H1 (cell line): Measurements from ENCODE around the gene HOXD11. TPM values are rescaled to one million over a fixed set of nuclear protein-coding genes. Genes with fewer than 3 reads are reported as not detected.

Source experiments
- CTCF ChIA-PET: fragments of 300-600 bp; sonication (Branson Sonifier 250); formaldehyde crosslinking; loops from one replicate; lab custom pipeline; 2021; ENCODE audit not compliant: partially characterized antibody; lab: Charles Lee
- POLR2A ChIA-PET: fragments of 300-600 bp; sonication (Branson Sonifier 250); formaldehyde crosslinking; loops from one replicate; lab custom pipeline; 2021; ENCODE audit warnings: inconsistent platforms; ENCODE audit not compliant: partially characterized antibody; lab: Charles Lee
- DNase-seq, 2 experiments: peaks; one replicate each; pipeline versions ENCODE4 v3.0.0 to v3.0.0-alpha.2; 2010 to 2022; ENCODE audit warnings: low spot score in 2 of 2, low read depth in 1 of 2, mixed read lengths in 1 of 2
- FAIRE-seq: peaks from 2 replicates; lab custom pipeline; 2011; peaks lifted over from hg19 to GRCh38; lab: Jason Lieb, UNC
- H2AFZ ChIP-seq: 2 replicates; pipeline ENCODE4 v1.8.1; 2012; ENCODE audit warnings: low read length, inconsistent platforms
- H2AK5ac ChIP-seq: 2 replicates; pipeline ENCODE4 v1.6.1; 2013; ENCODE audit warnings: low read depth, low read length
- H2BK120ac ChIP-seq: replicated peaks from 2 replicates; pipeline ENCODE3; 2013; ENCODE audit warnings: low read depth, low read length, inconsistent platforms
- H2BK12ac ChIP-seq: 2 replicates; pipeline ENCODE4 v1.6.1; 2013; ENCODE audit warnings: low read depth, low read length
- H2BK15ac ChIP-seq: 2 replicates; pipeline ENCODE4 v1.6.1; 2013; ENCODE audit warnings: low read length
- H2BK20ac ChIP-seq: 2 replicates; pipeline ENCODE4 v1.6.1; 2013; ENCODE audit warnings: low read length
- H2BK5ac ChIP-seq: 2 replicates; pipeline ENCODE4 v1.6.1; 2013; ENCODE audit warnings: low read depth, low read length
- H3K14ac ChIP-seq: 2 replicates; pipeline ENCODE4 v1.6.1; 2013; ENCODE audit warnings: inconsistent platforms; ENCODE audit not compliant: insufficient read length
- H3K18ac ChIP-seq: 2 replicates; pipeline ENCODE4 v1.6.1; 2013; ENCODE audit warnings: low read length; ENCODE audit errors: extremely low read depth
- H3K23ac ChIP-seq: 2 replicates; pipeline ENCODE4 v1.6.1; 2013; ENCODE audit warnings: inconsistent platforms; ENCODE audit not compliant: insufficient read length
- H3K23me2 ChIP-seq: 2 replicates; pipeline ENCODE4 v1.6.1; 2013; ENCODE audit warnings: low read depth, low read length
- H3K27ac ChIP-seq: 2 replicates; pipeline ENCODE4 v1.6.1; 2011; ENCODE audit warnings: low read depth, low read length, inconsistent platforms
- H3K27me3 ChIP-seq, 4 experiments: replicated peaks in 1 of 4; 1 replicate in 1 of 4; 2 replicates in 3 of 4; pipeline versions ENCODE4 v1.6.1 to v1.8.1; 2011 to 2013; ENCODE audit warnings: low read length in 3 of 4, mild to moderate bottlenecking in 3 of 4, inconsistent platforms in 2 of 4, mixed read lengths in 2 of 4, moderate library complexity in 1 of 4; ENCODE audit not compliant: control insufficient read depth in 3 of 4, insufficient read depth in 3 of 4; ENCODE audit errors: extremely low read depth in 1 of 4
- H3K36me3 ChIP-seq, 4 experiments: 2 replicates each; pipeline versions ENCODE4 v1.6.1 to v1.8.1; 2011 to 2013; ENCODE audit warnings: mild to moderate bottlenecking in 4 of 4, low read length in 3 of 4, moderate library complexity in 2 of 4, control low read depth in 1 of 4, inconsistent platforms in 1 of 4; ENCODE audit not compliant: insufficient read depth in 4 of 4, control insufficient read depth in 2 of 4
- H3K4ac ChIP-seq: replicated peaks from 2 replicates; pipeline ENCODE3; 2013; ENCODE audit warnings: low read length, low read depth, mixed read lengths, inconsistent platforms; ENCODE audit not compliant: insufficient read length
- H3K4me1 ChIP-seq, 4 experiments: replicated peaks in 1 of 4; 1 replicate in 1 of 4; 2 replicates in 3 of 4; pipeline versions ENCODE4 v1.6.1 to v1.8.1; 2011 to 2013; ENCODE audit warnings: low read length in 3 of 4, inconsistent platforms in 2 of 4, mixed read lengths in 1 of 4; ENCODE audit not compliant: insufficient read depth in 4 of 4, control insufficient read depth in 3 of 4
- H3K4me2 ChIP-seq, 2 experiments: 2 replicates each; pipeline versions ENCODE4 v1.6.1 to v1.8.1; 2011 to 2013; ENCODE audit warnings: low read depth in 2 of 2, low read length in 2 of 2, control low read depth in 1 of 2, inconsistent platforms in 1 of 2, mild to moderate bottlenecking in 1 of 2; ENCODE audit not compliant: insufficient read depth in 1 of 2
- H3K4me3 ChIP-seq, 4 experiments: fragments of 200-600, 300-600 bp in 1 of 4; sonication (generic), shearing (Covaris generic), sonication (Bioruptor Twin) in 1 of 4; 2 replicates each; pipeline versions ENCODE4 v1.5.1 to v1.8.1; 2011 to 2016; ENCODE audit warnings: low read length in 4 of 4, low read depth in 3 of 4, control low read depth in 2 of 4, inconsistent platforms in 2 of 4, mild to moderate bottlenecking in 2 of 4, mixed read lengths in 1 of 4, moderate library complexity in 1 of 4; ENCODE audit not compliant: insufficient read depth in 2 of 4; ENCODE audit errors: extremely low read depth in 1 of 4
- H3K56ac ChIP-seq: replicated peaks from 2 replicates; pipeline ENCODE3; 2013; ENCODE audit warnings: low read depth, mild to moderate bottlenecking, mixed read lengths, low read length, inconsistent platforms; ENCODE audit not compliant: insufficient read length
- H3K79me1 ChIP-seq: 2 replicates; pipeline ENCODE4 v1.6.1; 2013; ENCODE audit warnings: low read depth, low read length, control low read depth
- H3K79me2 ChIP-seq, 2 experiments: 2 replicates each; pipeline versions ENCODE4 v1.6.1 to v1.8.1; 2012 to 2013; ENCODE audit warnings: low read length in 2 of 2, mild to moderate bottlenecking in 2 of 2, inconsistent platforms in 1 of 2; ENCODE audit not compliant: insufficient read depth in 2 of 2, control insufficient read depth in 1 of 2
- H3K9ac ChIP-seq, 4 experiments: replicated peaks in 1 of 4; 1 replicate in 1 of 4; 2 replicates in 3 of 4; pipeline versions ENCODE4 v1.6.1 to v1.8.1; 2011 to 2013; ENCODE audit warnings: low read depth in 3 of 4, low read length in 3 of 4, control low read depth in 2 of 4, mild to moderate bottlenecking in 2 of 4, moderate library complexity in 2 of 4, inconsistent platforms in 1 of 4; ENCODE audit errors: extremely low read depth in 1 of 4
- H3K9me3 ChIP-seq, 2 experiments: 2 replicates each; pipeline versions ENCODE4 v1.6.1 to v1.8.1; 2012 to 2013; ENCODE audit warnings: mild to moderate bottlenecking in 2 of 2, moderate library complexity in 2 of 2, control low read depth in 1 of 2, inconsistent platforms in 1 of 2, low read depth in 1 of 2, low read length in 1 of 2, mixed read lengths in 1 of 2; ENCODE audit not compliant: insufficient read depth in 2 of 2
- H4K20me1 ChIP-seq, 2 experiments: replicated peaks in 1 of 2; 2 replicates each; pipeline versions ENCODE3 to v1.8.1; 2011 to 2013; ENCODE audit warnings: inconsistent platforms in 2 of 2, low read length in 2 of 2, mild to moderate bottlenecking in 1 of 2; ENCODE audit not compliant: insufficient read depth in 2 of 2, control insufficient read depth in 1 of 2
- H4K5ac ChIP-seq: 2 replicates; pipeline ENCODE4 v1.6.1; 2013; ENCODE audit warnings: low read length, low read depth, mixed read lengths, inconsistent platforms; ENCODE audit not compliant: insufficient read length
- H4K8ac ChIP-seq: 2 replicates; pipeline ENCODE4 v1.8.0; 2013; ENCODE audit warnings: mild to moderate bottlenecking, moderate library complexity, low read length, inconsistent platforms; ENCODE audit not compliant: insufficient read depth; ENCODE audit errors: extremely low read depth
- H4K91ac ChIP-seq: replicated peaks from 2 replicates; pipeline ENCODE3; 2013; ENCODE audit warnings: low read length, mixed read lengths, inconsistent platforms; ENCODE audit not compliant: insufficient read length
- ASH2L ChIP-seq: fragments of 200-600, 300-600 bp; sonication (generic); IDR thresholded peaks from one replicate; pipeline ENCODE4 v1.7.1; 2017; ENCODE audit warnings: low read length
- CEBPB ChIP-seq: IDR thresholded peaks from 2 replicates; pipeline ENCODE4 v1.6.1; 2012; ENCODE audit warnings: low read depth, low read length
- E2F6 ChIP-seq: IDR thresholded peaks from 2 replicates; pipeline ENCODE4 v1.6.1; 2012; ENCODE audit warnings: inconsistent platforms
- GTF2F1 ChIP-seq: IDR thresholded peaks from 2 replicates; pipeline ENCODE4 v1.6.1; 2012; ENCODE audit warnings: low read depth, low read length, improper control_type of control experiment, borderline replicate concordance
- MAFK ChIP-seq: IDR thresholded peaks from 2 replicates; pipeline ENCODE4 v1.6.1; 2012; ENCODE audit warnings: low read depth, mild to moderate bottlenecking, improper control_type of control experiment, low read length
- NRF1 ChIP-seq: IDR thresholded peaks from 2 replicates; pipeline ENCODE4 v1.6.1; 2011; ENCODE audit warnings: mild to moderate bottlenecking, low read depth, low read length, improper control_type of control experiment
- PHF8 ChIP-seq: fragments of 200-600 bp; sonication (generic); conservative IDR thresholded peaks from 2 replicates; pipeline ENCODE4 v1.7.1; 2012; ENCODE audit warnings: low read depth, mild to moderate bottlenecking, inconsistent platforms, low read length, moderate library complexity
- RFX5 ChIP-seq: IDR thresholded peaks from 2 replicates; pipeline ENCODE4 v1.6.1; 2011; ENCODE audit warnings: low read depth, low read length, improper control_type of control experiment, borderline replicate concordance
- SIN3A ChIP-seq, 2 experiments: IDR thresholded peaks in 1 of 2; conservative IDR thresholded peaks in 1 of 2; 2 replicates each; pipeline ENCODE4 v1.6.1; 2011 to 2012; ENCODE audit warnings: low read length in 2 of 2, improper control_type of control experiment in 1 of 2, low read depth in 1 of 2, mild to moderate bottlenecking in 1 of 2
- TAF1 ChIP-seq: IDR thresholded peaks from 2 replicates; pipeline ENCODE4 v1.6.1; 2011; ENCODE audit warnings: mild to moderate bottlenecking, low read depth, low read length
- WGBS, 2 experiments: shearing (Covaris generic) in 1 of 2; methylation state at CpG; one replicate each; pipeline versions ENCODE4 v1.1.6 to v1.1.7; 2013 to 2015; ENCODE audit warnings: low lambda C conversion rate in 2 of 2, mixed read lengths in 2 of 2, inconsistent platforms in 1 of 2, low coverage in 1 of 2, missing lambda C conversion rate in 1 of 2; ENCODE audit not compliant: insufficient replicate concordance in 2 of 2, insufficient coverage in 1 of 2, insufficient read length in 1 of 2; ENCODE audit errors: extremely low coverage in 1 of 2, missing lambda C conversion rate in 1 of 2; 5-methylcytosine and 5-hydroxymethylcytosine counted together
- polyA plus RNA-seq, 7 experiments: library from polyadenylated mRNA; depleted of rRNA in 3 of 7; stranded (reverse) in 5 of 7; unstranded in 2 of 7; fragments of >200 nt in 5 of 7; fragments of 200-250 nt in 2 of 7; gene quantifications; 1 replicate in 5 of 7; 2 replicates in 1 of 7; 4 replicates in 1 of 7; pipeline versions ENCODE4 v1.2.1 to v1.2.3, GENCODE V29; 2011 to 2013; ENCODE audit warnings: missing spikeins in 2 of 7, mixed read lengths in 2 of 7
- total RNA-seq: library from RNA; stranded (reverse); fragmentation: NEBNext Ultra II Directional; extraction: Animal tissue kit (Norgen Biotek cat#: 25700); gene quantifications from 2 replicates; pipeline ENCODE4 v1.2.1, GENCODE V29; 2021

The HOXD11 gene
- total and polyA plus RNA-seq, 2 of the 8 experiments (the other 6 are each of a cell fraction or from before 2014, with no cell fraction given), result not detected

- Histone ChIP-seq H3K18ac (no peak overlapping the region), H3K14ac (no peak overlapping the region), H3K27ac (no peak overlapping the region), H4K8ac (peak overlapping the region; percentile 51; the same call in 1 of the 2 replicates), H2BK120ac (no peak overlapping the region), H3K23me2 (peaks cover 2% of the 10 kb centered on the region; the same call in 1 of the 2 replicates), H2AFZ (no peak overlapping the region), H3K4ac (no peak overlapping the region), H3K4me3 (peak overlapping the region in 3 of 4 experiments; percentile 28 to 55 (median 34); a peak in 5 of 8 replicates), H3K9ac (no peak overlapping the region), H3K27me3 (peaks cover 94 to 100% (median 99%) of the 10 kb centered on the region in 4 experiments), H3K56ac (no peak overlapping the region), H3K79me2 (no peaks in the 10 kb centered on the region), H2BK5ac (no peak overlapping the region; the same call in 1 of the 2 replicates), H2AK5ac (no peak overlapping the region), H4K5ac (no peak overlapping the region), H4K91ac (no peak overlapping the region), H2BK12ac (no peak overlapping the region; the same call in none of the 2 replicates), H3K4me2 (peak overlapping the region; percentile 16 to 67), H2BK15ac (no peak overlapping the region), H3K9me3 (no peaks in the 10 kb centered on the region; a peak in 1 of 4 replicates), H3K36me3 (peaks cover 0 to 5% (median 0%) of the 10 kb centered on the region in 4 experiments; a peak in 1 of 8 replicates), H3K23ac (no peak overlapping the region), H2BK20ac (no peak overlapping the region), H4K20me1 (peaks cover 12 to 40% of the 10 kb centered on the region in 2 experiments), H3K4me1 (peaks cover 0 to 15% (median 8%) of the 10 kb centered on the region in 4 experiments; a peak in 6 of 7 replicates), H3K79me1 (no peaks in the 10 kb centered on the region)
- FAIRE-seq (peak; percentile 60), DNase-seq (peak in 1 of 2 experiments; percentile 80)
- WGBS, 2 experiments, result 2% methylated on average over 45 of the region's 49 CpGs; no CpG with 5 or more reads in 1 of the 2 experiments
- ChIA-PET POLR2A (interaction anchor here (1.3 kb wide), 1 partner anchor 67 kb away, joined by 3 read pairs; no protein-coding TSS in a partner anchor), CTCF (interaction anchor here (0.7 to 2.7 kb wide), 22 partner anchors 9 to 724 kb away, joined by 3 to 15 read pairs (median 3); partner anchors contain the start of gene LNPK)
- no peak; the same call in 1 of the 2 replicates for TF ChIP-seq CEBPB
- TF ChIP-seq E2F6, result no peak
- TF ChIP-seq PHF8, result no peak
- TF ChIP-seq NRF1, result no peak
- peak; percentile 44 for TF ChIP-seq ASH2L
- TF ChIP-seq SIN3A (conservative IDR thresholded peaks at IDR 0.05 in 1 of 2, IDR thresholded peaks at IDR 0.05 in 1 of 2; ENCODE audit: low read depth in 1 of 2, low read length in 2 of 2), result no peak; a peak in 1 of 4 replicates
- TF ChIP-seq RFX5, result no peak
- no peak for TF ChIP-seq MAFK
- no peak for TF ChIP-seq GTF2F1
- no peak for TF ChIP-seq TAF1
These were observed 18.8 kb upstream of the HOXD11 start for GRCh38 chr2:176088048-176088936.
